GM06990 (cell line): ENCODE results near the gene ASCL2.

Experiments used
- DNase-seq: peaks from one replicate; pipeline ENCODE4 v3.0.0-alpha.2; 2011; ENCODE audit not compliant: insufficient read length; ENCODE audit errors: extremely low read depth
- H3K27me3 ChIP-seq: replicated peaks from 2 replicates; pipeline ENCODE4 v1.6.0; 2011; ENCODE audit warnings: low read length; ENCODE audit not compliant: control insufficient read depth, insufficient read depth
- H3K36me3 ChIP-seq: 2 replicates; pipeline ENCODE4 v1.5.1; 2011; ENCODE audit warnings: low read length; ENCODE audit not compliant: control insufficient read depth, insufficient read depth
- H3K4me3 ChIP-seq: replicated peaks from 2 replicates; pipeline ENCODE4 v1.5.1; 2011; ENCODE audit warnings: low read depth, mild to moderate bottlenecking, control low read depth, low read length
- CTCF ChIP-seq: IDR thresholded peaks from 2 replicates; pipeline ENCODE4 v1.5.1; 2011; ENCODE audit warnings: low read length, control low read depth, mild to moderate bottlenecking, inconsistent platforms; ENCODE audit not compliant: insufficient read depth, poor library complexity, severe bottlenecking

Gene ASCL2

GRCh38 chr11:2298795-2299761 is 28.7 kb upstream of the ASCL2 start:
- DNase-seq, result no peak
- Histone ChIP-seq H3K27me3 (peaks cover 2% of the 10 kb centered on the region; the same call in 1 of the 2 replicates), H3K36me3 (no peaks in the 10 kb centered on the region), H3K4me3 (no peak overlapping the region)
- peak; percentile 36 for TF ChIP-seq CTCF

GRCh38 chr11:2298131-2298794 is 27.9 kb upstream of the ASCL2 start:
- Histone ChIP-seq H3K4me3 (no peak overlapping the region), H3K27me3 (peaks cover 2% of the 10 kb centered on the region; the same call in 1 of the 2 replicates), H3K36me3 (no peaks in the 10 kb centered on the region)
- DNase-seq, result no peak
- no peak for TF ChIP-seq CTCF

- TF ChIP-seq CTCF, result no peak
- Histone ChIP-seq H3K4me3 (no peak overlapping the region), H3K27me3 (peaks cover 2% of the 10 kb centered on the region; the same call in 1 of the 2 replicates), H3K36me3 (no peaks in the 10 kb centered on the region)
- DNase-seq, result no peak
Measured at GRCh38 chr11:2297623-2298030, 27.2 kb upstream of the ASCL2 start.

- no peak for DNase-seq
- TF ChIP-seq CTCF, result no peak
- peaks cover 2% of the 10 kb centered on the region; the same call in 1 of the 2 replicates for H3K27me3 ChIP-seq
- H3K36me3 ChIP-seq, result no peaks in the 10 kb centered on the region
- H3K4me3 ChIP-seq, result no peak overlapping the region
Measured at GRCh38 chr11:2296913-2297622, 26.7 kb upstream of the ASCL2 start.

GRCh38 chr11:2295971-2296912 is 25.9 kb upstream of the ASCL2 start:
- no peak for TF ChIP-seq CTCF
- Histone ChIP-seq H3K36me3 (no peaks in the 10 kb centered on the region), H3K27me3 (peaks cover 2% of the 10 kb centered on the region; the same call in 1 of the 2 replicates), H3K4me3 (no peak overlapping the region)
- no peak for DNase-seq
